Activated CD4-positive, alpha-beta T cell treated with anti-CD3 and anti-CD28 coated beads for 1 hour (primary cell): ENCODE data around the gene AGAP9.
"Not testable (repeated sequence)": the region's sequence is repeated elsewhere in the genome, so short reads cannot be mapped to it uniquely, and the experiment has no call there.

ENCODE experiments used
- DNase-seq: peaks from one replicate; pipeline ENCODE4 v3.0.0-alpha.2; 2020

AGAP9 gene

DNA sequence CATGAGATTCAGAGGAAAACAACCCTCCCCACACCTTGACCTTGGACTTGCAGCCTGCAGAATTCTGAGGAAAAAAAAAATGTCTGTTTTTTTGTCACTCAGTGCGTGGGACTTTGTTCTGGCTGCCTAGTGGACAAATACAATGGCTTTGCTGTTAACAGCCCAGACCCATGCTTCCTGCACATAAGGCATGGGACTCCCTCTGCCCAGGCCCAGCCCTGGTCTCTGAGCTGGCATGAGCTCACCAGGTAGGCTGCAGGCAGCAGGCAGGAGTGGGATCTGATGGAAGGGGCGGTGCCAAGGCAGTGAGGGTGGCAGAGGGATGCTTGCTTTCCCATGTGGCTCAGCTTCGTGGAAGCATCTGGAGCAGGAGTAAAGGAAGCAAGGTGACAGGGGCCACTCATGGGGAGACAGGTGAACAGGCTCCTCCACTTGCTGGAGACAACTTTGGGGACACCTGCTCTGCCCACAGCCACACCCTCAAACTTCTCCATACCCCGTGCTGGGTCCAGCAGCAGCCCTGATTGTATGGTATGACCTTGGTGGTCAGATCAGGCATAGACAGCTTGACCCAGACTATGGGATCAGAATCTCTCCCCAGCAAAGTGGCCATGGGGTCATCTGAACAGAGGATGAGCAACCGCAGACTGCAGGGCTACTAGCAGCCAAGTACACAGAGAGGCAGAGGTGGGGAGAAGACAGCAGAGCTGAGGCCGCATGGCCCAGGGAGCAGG, 66.5 kb downstream of the AGAP9 start:
- DNase-seq = no peak

DNA sequence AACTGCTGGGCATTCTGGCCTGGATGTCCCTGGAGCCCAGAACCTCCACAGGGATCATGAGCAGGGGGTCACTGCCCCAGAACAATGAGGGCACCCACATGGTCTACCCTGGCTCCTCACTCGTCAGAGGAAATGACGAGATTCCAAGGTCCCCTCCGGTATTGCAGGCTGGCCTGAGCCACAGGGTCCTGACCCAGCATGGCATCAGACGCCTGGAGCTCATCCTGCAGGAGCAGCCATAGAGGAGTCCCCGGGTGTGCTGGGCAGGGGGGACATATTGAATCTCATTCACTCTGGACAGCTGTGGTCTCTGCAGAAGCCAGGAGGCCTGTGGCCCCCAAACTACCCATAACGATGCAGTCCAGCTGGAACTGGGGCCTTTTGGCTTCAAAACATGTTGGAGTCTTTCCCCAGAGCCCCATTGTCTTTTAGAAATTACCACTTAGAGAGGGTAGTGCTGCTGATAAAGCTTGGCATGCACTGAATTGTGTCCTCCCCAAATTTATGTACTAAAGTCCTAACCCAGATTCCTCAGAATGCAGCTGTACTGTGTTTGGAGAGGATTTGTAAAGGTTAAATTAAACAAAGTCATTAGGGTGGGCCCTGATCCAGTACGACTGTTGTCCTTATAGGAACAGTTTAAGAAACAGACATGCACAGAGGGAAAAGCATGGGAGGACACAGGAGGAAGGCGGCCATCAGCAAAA, 67.2 kb downstream of the AGAP9 start:
- DNase-seq = no peak

DNA sequence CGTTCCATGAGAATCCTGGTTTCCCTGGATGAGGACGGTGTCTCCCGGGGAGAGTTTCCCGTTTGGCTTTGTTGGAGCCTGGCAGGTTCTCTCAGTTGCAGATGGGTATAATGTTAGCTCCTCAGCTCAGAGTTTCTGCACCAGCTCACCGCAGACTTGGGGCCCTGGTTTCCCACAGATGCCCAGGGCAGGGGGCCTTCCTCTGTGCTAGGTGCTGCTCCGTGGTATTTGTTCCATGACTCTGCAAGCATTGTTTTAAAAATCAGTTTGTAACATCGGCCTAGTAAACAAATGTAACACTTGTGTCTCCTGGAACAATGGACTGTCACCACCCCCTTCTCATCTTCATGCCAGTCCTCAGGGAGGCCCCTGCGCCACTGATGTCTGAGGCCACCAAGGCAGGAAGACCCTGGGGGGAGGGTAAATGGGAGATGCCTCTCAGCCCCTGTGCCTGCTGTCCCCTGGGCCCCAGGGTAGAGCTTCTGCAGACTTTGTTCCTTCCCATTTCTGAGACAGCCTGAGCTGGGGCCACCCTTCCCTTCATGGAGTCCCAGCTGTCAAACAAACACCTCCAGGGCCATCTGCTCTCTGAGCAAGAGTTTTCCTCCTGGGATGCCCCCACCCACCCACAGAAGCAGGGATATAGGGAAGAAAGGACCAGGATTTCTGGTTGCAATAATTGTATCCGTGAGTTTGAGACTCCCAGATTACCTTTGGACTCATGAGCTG, 67.9 kb downstream of the AGAP9 start:
- DNase-seq = not testable (repeated sequence)

DNA sequence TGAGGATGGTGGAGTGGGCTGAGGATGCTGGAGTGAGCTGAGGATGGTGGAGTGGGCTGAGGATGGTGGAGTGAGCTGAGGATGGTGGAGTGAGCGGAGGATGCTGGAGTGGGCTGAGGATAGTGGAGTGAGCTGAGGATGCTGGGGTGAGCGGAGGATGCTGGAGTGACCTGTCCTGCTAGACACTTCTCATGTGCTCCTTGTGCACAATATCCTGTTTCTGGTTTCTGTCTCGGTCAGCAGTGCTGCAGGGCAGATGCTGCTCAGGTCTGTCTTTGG, 68.7 kb downstream of the AGAP9 start:
- no peak for DNase-seq

DNA sequence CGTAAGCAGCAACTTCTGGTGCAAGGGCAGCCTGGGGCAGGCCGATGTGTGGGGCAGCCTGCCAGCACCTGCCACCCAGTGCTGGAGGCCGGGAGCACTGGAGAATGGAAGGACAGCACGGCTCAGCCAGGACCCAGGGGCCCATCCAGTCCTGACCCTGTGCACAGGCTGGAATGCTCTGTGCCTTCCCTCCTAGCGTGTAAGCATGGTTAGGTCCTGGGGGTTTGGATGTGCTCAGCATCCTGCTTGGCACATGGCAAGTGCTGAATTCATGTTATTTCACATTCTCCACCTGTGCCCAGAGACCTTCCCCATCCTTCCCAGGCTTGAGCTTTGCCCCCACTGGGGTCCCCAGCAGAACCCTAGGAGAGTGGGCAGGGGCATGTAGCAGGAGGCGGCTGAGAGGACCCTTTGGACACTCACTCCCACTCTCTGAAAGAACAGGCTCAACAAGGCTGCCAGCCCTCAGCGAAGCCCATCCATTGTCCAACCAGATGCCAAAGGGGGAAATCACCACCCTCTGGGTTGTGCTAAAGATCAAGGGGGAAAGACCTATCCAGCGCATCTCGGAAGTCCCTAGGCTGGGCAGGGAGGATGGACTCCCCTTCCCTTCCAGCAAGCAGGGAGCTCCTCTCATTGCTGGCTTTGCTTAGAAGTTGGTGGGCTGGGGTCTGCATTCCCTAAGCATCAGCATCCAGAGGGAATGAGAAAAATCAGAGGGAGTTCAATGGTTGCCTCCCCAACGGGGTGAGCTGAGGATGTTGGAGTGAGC, 69.2 kb downstream of the AGAP9 start:
- no peak for DNase-seq

DNA sequence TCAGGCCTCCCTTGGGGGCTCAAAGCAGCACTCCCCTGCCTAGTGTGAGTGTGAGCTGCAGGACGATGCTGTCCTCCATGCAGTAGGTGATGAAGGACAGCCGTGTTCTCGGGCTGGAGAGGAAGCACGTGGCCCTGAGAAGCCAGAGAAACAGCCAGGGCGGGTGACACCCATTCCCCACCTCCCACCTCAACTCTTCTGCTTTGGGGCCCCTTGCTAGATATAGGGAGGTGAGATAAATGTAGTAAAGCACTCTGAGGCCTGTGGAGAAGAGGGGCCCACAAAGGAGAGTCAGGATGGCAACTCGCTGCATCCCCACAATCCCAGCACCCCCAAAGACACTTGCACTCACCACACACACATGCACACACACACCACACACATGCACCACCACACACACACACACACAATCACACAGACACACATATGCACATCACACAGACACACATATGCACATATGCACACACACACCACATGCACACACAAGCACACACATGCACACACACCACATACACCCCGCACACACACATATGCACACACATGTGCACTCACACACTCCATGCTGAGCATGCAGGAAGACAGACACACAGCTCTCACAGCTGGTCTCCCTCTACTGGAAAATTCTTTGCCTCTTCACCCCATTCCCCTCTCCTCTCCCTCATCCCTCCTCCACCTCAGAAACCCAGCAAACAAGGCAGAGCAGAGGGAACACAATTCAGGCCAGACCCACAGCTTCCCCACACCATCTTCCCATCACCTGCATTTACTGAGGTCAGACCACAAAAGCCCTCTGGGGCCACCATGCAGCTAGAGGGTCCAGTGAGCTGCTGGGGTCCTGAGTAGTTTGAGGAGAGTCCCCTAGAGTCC, 70.1 kb downstream of the AGAP9 start:
- DNase-seq = no peak

DNA sequence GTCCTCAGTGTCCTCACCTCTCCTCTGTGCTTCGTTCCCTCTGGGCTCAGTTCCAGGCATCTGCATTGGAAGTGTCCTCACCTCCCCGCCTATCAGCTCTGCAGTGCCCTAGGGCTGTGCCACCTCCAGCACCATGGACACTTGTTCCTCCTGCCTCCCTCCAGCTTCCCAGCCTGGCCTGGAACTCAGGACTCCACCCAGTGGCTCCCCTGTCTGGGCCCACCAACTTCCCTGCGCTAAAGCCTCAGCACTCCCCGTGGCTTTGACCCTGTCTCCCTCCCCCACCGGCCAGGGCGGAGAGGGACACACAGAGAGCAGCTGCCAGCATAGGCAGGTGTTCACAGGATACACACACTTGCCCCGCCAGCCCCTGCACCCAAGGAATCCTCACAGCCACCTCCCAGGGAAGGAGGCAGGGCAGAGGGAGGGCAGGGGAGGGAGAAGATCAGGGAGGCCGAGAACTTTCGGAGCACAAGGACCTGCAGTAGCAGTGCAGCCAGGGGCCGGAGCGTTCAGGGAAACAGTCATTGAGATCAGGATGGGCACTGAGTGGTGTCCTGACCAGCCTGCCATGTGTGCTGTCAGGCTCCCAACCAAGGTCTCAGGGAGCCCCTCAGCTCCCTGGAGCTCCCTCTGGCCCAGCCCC, 70.8 kb downstream of the AGAP9 start:
- no peak for DNase-seq

DNA sequence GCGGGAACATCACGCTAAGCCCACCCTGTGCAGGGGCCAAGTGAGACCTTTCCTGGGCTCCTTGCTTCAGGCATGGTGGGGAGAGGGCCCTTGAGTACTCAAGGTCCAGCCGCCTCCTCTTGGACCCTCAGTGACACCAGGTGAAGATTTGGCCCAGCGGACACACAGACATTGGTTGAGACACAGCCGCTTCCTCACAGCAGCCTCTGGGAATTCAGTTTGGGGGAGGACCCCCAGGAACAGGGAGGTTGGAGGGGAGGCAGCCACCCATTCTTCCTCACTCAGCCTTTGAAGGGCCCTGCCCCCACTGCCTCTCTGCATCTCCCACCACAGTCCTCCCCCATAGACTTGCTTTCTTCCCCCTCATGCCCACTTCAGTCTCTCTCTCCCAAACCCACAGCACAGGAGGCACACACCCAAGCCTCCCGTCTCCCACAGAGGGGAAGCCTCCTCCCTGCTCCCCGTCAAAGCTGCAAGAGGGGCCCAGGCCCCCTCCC, 71.4 kb downstream of the AGAP9 start:
- no peak for DNase-seq
